Colonic mucosa (tissue), 4 donors: ENCODE results near the gene WRAP73. TPM values are rescaled to one million over a fixed set of nuclear protein-coding genes. Genes with fewer than 3 reads are reported as not detected.

ENCODE experiments used
- DNase-seq: peaks from one replicate; pipeline ENCODE4 v3.0.0-alpha.2; 2020
- H3K27ac ChIP-seq: fragments of 200-600 bp; one replicate; pipeline ENCODE4 v1.8.0; 2021
- H3K27me3 ChIP-seq: fragments of 200-600 bp; one replicate; pipeline ENCODE4 v1.8.0; 2021
- H3K36me3 ChIP-seq: fragments of 200-600 bp; one replicate; pipeline ENCODE4 v1.8.0; 2021
- H3K4me1 ChIP-seq: fragments of 200-600 bp; one replicate; pipeline ENCODE4 v1.8.0; 2021; ENCODE audit warnings: mild to moderate bottlenecking
- H3K4me3 ChIP-seq: fragments of 200-600 bp; one replicate; pipeline ENCODE4 v1.8.0; 2021
- H3K9ac ChIP-seq, 2 donors: one replicate each; pipeline ENCODE4 v1.7.0; 2013; ENCODE audit warnings: control low read depth in 2 of 2, low read depth in 2 of 2, low read length in 2 of 2
- H3K9me3 ChIP-seq: fragments of 200-600 bp; one replicate; pipeline ENCODE4 v1.8.0; 2021
- intact Hi-C: fragments of 100-400 bp; cut with DNase I; formaldehyde crosslinking; loops from one replicate; pipeline ENCODE4 v1.14.1; 2022
- total RNA-seq, 2 donors: library from RNA; stranded (reverse); fragmentation: NEBNext Ultra II Directional in 1 of 2; extraction: Animal tissue kit (Norgen Biotek cat#: 25700) in 1 of 2; gene quantifications; one replicate each; pipeline ENCODE4 v1.2.1, GENCODE V29; 2021
- TF ChIP-seq, protein P1 (sequence below): fragments of 200-600 bp; IDR thresholded peaks from one replicate; pipeline ENCODE4 v1.8.0; 2022; ENCODE audit warnings: antibody characterized with exemption, mild to moderate bottlenecking
- donor health status: healthy.
- donor health status: DM: no; HTN: no; CAD: no.
- donor health status: DM: no; HTN: no; CAD: no.

WRAP73 gene
- total RNA-seq, 2 donors from 2014 or later, result 19.9 to 24.2 TPM

DNA sequence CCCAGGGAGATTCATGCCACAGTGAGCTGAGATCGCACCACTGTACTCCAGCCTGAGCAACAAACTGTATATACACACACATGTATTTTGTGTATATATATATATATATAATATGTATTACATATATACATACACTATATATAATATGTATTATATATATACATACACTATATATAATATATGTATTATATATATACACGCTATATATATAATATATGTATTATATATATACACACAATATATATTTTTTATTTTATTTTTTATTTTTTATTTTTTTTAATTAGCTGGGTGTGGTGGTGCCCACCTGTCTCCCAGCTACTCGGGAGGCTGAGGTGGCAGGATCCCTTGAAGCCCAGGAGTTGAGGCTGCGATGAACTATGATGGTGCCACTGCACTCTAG is 11.7 kb upstream of the WRAP73 start:
- TF ChIP-seq, protein P1, sequence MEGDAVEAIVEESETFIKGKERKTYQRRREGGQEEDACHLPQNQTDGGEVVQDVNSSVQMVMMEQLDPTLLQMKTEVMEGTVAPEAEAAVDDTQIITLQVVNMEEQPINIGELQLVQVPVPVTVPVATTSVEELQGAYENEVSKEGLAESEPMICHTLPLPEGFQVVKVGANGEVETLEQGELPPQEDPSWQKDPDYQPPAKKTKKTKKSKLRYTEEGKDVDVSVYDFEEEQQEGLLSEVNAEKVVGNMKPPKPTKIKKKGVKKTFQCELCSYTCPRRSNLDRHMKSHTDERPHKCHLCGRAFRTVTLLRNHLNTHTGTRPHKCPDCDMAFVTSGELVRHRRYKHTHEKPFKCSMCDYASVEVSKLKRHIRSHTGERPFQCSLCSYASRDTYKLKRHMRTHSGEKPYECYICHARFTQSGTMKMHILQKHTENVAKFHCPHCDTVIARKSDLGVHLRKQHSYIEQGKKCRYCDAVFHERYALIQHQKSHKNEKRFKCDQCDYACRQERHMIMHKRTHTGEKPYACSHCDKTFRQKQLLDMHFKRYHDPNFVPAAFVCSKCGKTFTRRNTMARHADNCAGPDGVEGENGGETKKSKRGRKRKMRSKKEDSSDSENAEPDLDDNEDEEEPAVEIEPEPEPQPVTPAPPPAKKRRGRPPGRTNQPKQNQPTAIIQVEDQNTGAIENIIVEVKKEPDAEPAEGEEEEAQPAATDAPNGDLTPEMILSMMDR, result no peak
- Histone ChIP-seq H3K9me3 (no peaks in the 10 kb centered on the region), H3K4me3 (no peak overlapping the region), H3K4me1 (no peaks in the 10 kb centered on the region), H3K27ac (no peak overlapping the region), H3K27me3 (no peaks in the 10 kb centered on the region), H3K9ac (no peak overlapping the region), H3K36me3 (no peaks in the 10 kb centered on the region)
- intact Hi-C loops, result no loop called here
- no peak for DNase-seq

DNA sequence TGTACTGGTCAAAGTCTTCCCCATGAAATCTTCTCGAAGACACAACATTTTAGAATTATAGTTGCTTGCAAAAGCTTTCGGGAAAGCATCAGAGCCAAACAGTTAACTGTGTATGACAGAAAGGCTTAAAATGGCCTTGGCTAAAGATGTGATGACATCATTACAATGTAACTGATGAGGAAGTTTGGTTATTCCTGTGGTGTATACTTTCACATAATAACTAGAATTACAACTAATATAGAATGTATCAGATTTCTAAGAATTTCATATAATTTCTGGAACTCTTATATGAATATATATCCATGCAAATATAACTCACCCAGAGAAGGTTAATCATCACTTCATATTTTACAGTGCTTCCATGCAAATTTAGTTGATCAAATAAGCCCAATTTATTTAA is 10.8 kb upstream of the WRAP73 start:
- H3K27me3 ChIP-seq, result peaks cover under 1% of the 10 kb centered on the region

DNA sequence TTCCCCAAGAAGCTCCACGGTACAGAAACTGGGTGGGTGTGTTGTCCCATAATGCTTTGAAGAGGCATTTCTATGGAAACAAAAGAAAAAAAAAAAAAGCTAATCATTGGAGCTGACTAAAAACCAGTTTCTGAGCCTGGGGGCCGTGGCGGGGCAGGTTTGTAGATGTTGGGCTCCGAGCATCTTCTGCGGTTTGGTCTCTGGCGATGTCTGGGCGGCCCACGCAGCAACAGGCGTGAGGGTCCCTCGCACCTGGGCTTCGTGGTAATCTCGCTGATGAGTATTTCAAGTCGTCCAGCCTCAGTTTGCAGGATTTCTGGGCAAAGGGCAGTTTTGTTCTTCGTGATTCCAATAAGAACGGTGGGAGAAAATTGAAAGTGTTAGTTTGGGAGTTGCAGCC is 9.2 kb upstream of the WRAP73 start:
- DNase-seq, result no peak

More for the DNA sequence above, 10.8 kb upstream of the WRAP73 start:
- H3K4me3 ChIP-seq, result no peak overlapping the region
- H3K9ac ChIP-seq, result no peak overlapping the region
- intact Hi-C loops, result no loop called here
- no peaks in the 10 kb centered on the region for H3K36me3 ChIP-seq
- DNase-seq, result no peak
- H3K27ac ChIP-seq, result no peak overlapping the region
- TF ChIP-seq, protein P1, result no peak
- no peaks in the 10 kb centered on the region for H3K4me1 ChIP-seq
- H3K9me3 ChIP-seq, result no peaks in the 10 kb centered on the region

DNA sequence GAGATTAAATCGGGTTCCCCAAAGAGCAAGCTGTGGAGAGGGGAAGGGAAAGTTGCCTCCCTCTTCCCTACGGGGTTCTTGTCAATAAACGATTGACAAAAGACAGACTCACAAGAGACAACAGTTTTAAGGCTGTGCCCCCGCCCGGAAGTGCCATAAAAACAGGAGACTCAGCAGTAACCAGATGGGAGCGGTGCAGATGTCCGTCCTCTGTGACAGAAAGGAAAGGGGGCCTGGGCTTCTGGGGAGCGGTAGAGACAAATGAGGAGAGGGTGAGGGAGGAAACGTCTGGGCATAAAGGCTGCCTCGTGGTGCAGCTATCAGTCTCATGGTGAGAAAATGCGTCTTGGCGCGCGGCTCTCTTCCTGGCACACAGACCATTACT is 8.3 kb upstream of the WRAP73 start:
- intact Hi-C loops, result no loop called here
- H3K36me3 ChIP-seq, result no peaks in the 10 kb centered on the region
- no peak overlapping the region for H3K27ac ChIP-seq
- no peak overlapping the region for H3K4me3 ChIP-seq
- H3K9ac ChIP-seq, result no peak overlapping the region
- TF ChIP-seq, protein P1, result no peak
- no peak for DNase-seq
- no peaks in the 10 kb centered on the region for H3K4me1 ChIP-seq
- no peaks in the 10 kb centered on the region for H3K9me3 ChIP-seq
- peaks cover 23% of the 10 kb centered on the region for H3K27me3 ChIP-seq

More for the DNA sequence above, 9.2 kb upstream of the WRAP73 start:
- no peaks in the 10 kb centered on the region for H3K9me3 ChIP-seq
- TF ChIP-seq, protein P1, result no peak
- H3K27me3 ChIP-seq, result peaks cover 15% of the 10 kb centered on the region
- intact Hi-C loops, result no loop called here
- H3K27ac ChIP-seq, result no peak overlapping the region
- H3K4me3 ChIP-seq, result no peak overlapping the region
- H3K4me1 ChIP-seq, result no peaks in the 10 kb centered on the region
- H3K9ac ChIP-seq, result no peak overlapping the region
- H3K36me3 ChIP-seq, result no peaks in the 10 kb centered on the region

DNA sequence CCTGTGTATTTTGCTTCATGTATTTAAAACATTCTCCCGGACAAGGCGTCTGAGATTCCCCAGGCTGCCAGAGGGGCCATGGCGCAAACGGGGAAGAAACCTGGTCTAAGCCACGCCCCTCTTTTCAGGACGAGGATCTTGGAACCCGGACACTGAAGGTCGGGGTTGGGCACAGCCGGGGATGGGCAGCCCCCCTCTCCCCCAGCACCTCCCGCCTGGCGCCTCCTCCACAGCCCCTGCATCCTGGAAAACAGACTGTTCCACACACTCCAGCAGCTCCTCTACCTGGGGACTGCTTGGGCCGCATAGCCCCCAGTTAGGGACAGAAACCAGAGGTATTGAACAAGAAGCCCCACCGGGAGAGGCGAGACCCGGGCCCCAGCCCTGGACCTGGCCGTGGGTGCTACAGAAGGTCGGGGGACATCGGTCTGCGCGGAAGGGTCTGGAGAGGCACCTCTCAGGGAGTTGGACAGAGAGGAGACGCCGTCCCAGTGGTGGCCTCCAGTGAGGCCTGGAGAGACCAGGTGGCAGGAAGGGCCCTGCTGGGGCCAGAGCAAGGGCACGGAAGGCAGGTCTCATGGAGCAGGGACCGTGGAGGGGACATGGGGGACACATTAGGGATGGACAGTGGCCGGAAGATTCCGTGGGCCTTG is 7.8 kb upstream of the WRAP73 start:
- TF ChIP-seq, protein P1, result no peak
- Histone ChIP-seq H3K4me3 (no peak overlapping the region), H3K9ac (no peak overlapping the region), H3K27me3 (peaks cover 28% of the 10 kb centered on the region), H3K9me3 (no peaks in the 10 kb centered on the region), H3K36me3 (no peaks in the 10 kb centered on the region), H3K27ac (no peak overlapping the region), H3K4me1 (no peaks in the 10 kb centered on the region)
- intact Hi-C loops, result no loop called here
- no peak for DNase-seq
